Neural cell (in vitro differentiated cells): Measurements from ENCODE around the gene AEN. TPM values are rescaled to one million over a fixed set of nuclear protein-coding genes. Genes with fewer than 3 reads are reported as not detected.

Experiments
- H2AFZ ChIP-seq: fragments of 200-600, 300-800 bp; sonication (generic), shearing (Covaris generic); 2 replicates; pipeline ENCODE4 v1.6.0; 2014; ENCODE audit warnings: low read depth, mild to moderate bottlenecking, antibody characterized with exemption, low read length, moderate library complexity
- H3F3A ChIP-seq: fragments of 200-600 bp; shearing (Covaris generic); 2 replicates; pipeline ENCODE4 v1.6.1; 2016; ENCODE audit warnings: mild to moderate bottlenecking, moderate library complexity, mixed read lengths, antibody characterized with exemption, low read length; ENCODE audit not compliant: insufficient read depth, poor library complexity, severe bottlenecking
- H3K27ac ChIP-seq: fragments of 200-600, 300-800 bp; sonication (generic), shearing (Covaris generic); 2 replicates; pipeline ENCODE4 v1.5.1; 2014; ENCODE audit warnings: mild to moderate bottlenecking, low read length, moderate library complexity
- H3K27me3 ChIP-seq: fragments of 300-800, 200-600 bp; sonication (generic), shearing (Covaris generic); 2 replicates; pipeline ENCODE4 v1.6.0; 2014; ENCODE audit warnings: mild to moderate bottlenecking, low read depth, low read length, moderate library complexity; ENCODE audit not compliant: insufficient read depth
- H3K36me3 ChIP-seq: fragments of 300-800, 200-600 bp; sonication (generic), shearing (Covaris generic); 2 replicates; pipeline ENCODE4 v1.5.1; 2014; ENCODE audit warnings: mild to moderate bottlenecking, antibody characterized with exemption, low read length, moderate library complexity; ENCODE audit not compliant: insufficient read depth
- H3K4me2 ChIP-seq: fragments of 300-800, 200-600 bp; sonication (generic), shearing (Covaris generic); 2 replicates; pipeline ENCODE4 v1.6.0; 2014; ENCODE audit warnings: mild to moderate bottlenecking, low read length
- H3K4me3 ChIP-seq: fragments of 300-800, 200-600 bp; sonication (generic), shearing (Covaris generic); 2 replicates; pipeline ENCODE4 v1.5.1; 2014; ENCODE audit warnings: mild to moderate bottlenecking, low read length, moderate library complexity
- H3K79me2 ChIP-seq: fragments of 200-600 bp; shearing (Covaris generic); replicated peaks from 2 replicates; pipeline ENCODE4 v1.6.0; 2014; ENCODE audit warnings: mild to moderate bottlenecking, low read length, moderate library complexity; ENCODE audit not compliant: insufficient read depth
- H3K9ac ChIP-seq: fragments of 300-800, 200-600 bp; sonication (generic), shearing (Covaris generic); 2 replicates; pipeline ENCODE4 v1.6.1; 2016; ENCODE audit warnings: mild to moderate bottlenecking, low read length, mixed read lengths
- H3K9me2 ChIP-seq: fragments of 200-600 bp; shearing (Covaris generic); 2 replicates; pipeline ENCODE4 v1.6.1; 2016; ENCODE audit warnings: mild to moderate bottlenecking, low read length, mixed read lengths; ENCODE audit not compliant: insufficient read depth
- H3K9me3 ChIP-seq: fragments of 200-600, 300-800 bp; sonication (generic), shearing (Covaris generic); 2 replicates; pipeline ENCODE4 v1.6.1; 2016; ENCODE audit warnings: mild to moderate bottlenecking, mixed run types, low read length, moderate library complexity, mixed read lengths
- H4K20me1 ChIP-seq: fragments of 200-600 bp; shearing (Covaris generic); 2 replicates; pipeline ENCODE4 v1.6.1; 2016; ENCODE audit warnings: mild to moderate bottlenecking, mixed run types; ENCODE audit not compliant: insufficient read depth
- EP300 ChIP-seq: fragments of 450-650 bp; conservative IDR thresholded peaks from 2 replicates; pipeline ENCODE4 v1.6.1; 2014; ENCODE audit warnings: antibody characterized with exemption, mild to moderate bottlenecking, moderate library complexity; ENCODE audit not compliant: poor library complexity, severe bottlenecking
- EZH2 ChIP-seq: fragments of 200-600, 300-800 bp; shearing (Covaris generic), sonication (generic); IDR thresholded peaks from 2 replicates; pipeline ENCODE4 v1.6.1; 2014; ENCODE audit warnings: antibody characterized with exemption, low read length, borderline replicate concordance, mild to moderate bottlenecking; ENCODE audit not compliant: insufficient read depth, poor library complexity, severe bottlenecking
- MXI1 ChIP-seq: fragments of 450-650 bp; conservative IDR thresholded peaks from 2 replicates; pipeline ENCODE4 v1.6.1; 2014; ENCODE audit warnings: antibody characterized with exemption, mild to moderate bottlenecking; ENCODE audit not compliant: poor library complexity, severe bottlenecking
- POLR2AphosphoS5 ChIP-seq: IDR thresholded peaks from 2 replicates; pipeline ENCODE4 v1.6.1; 2012
- RAD21 ChIP-seq: fragments of 450-650 bp; conservative IDR thresholded peaks from 2 replicates; pipeline ENCODE4 v1.6.1; 2014; ENCODE audit warnings: antibody characterized with exemption, mild to moderate bottlenecking, moderate library complexity
- REST ChIP-seq: IDR thresholded peaks from 2 replicates; pipeline ENCODE4 v1.6.1; 2012; ENCODE audit warnings: borderline replicate concordance
- SMC3 ChIP-seq: fragments of 450-650 bp; conservative IDR thresholded peaks from 2 replicates; pipeline ENCODE4 v1.6.1; 2014; ENCODE audit warnings: antibody characterized with exemption, mild to moderate bottlenecking, moderate library complexity; ENCODE audit not compliant: poor library complexity
- TAF1 ChIP-seq: IDR thresholded peaks from 2 replicates; pipeline ENCODE4 v1.6.1; 2012; ENCODE audit warnings: low read depth
- polyA plus RNA-seq: library from polyadenylated mRNA; depleted of rRNA; stranded (reverse); fragments of >200 nt; gene quantifications from 2 replicates; pipeline ENCODE4 v1.2.3, GENCODE V29; 2014
- TF ChIP-seq, protein P1 (sequence below): fragments of 450-650 bp; IDR thresholded peaks from 2 replicates; pipeline ENCODE4 v1.5.1; 2014; ENCODE audit warnings: antibody characterized with exemption, mild to moderate bottlenecking, moderate library complexity; ENCODE audit not compliant: poor library complexity, severe bottlenecking

The AEN gene
- polyA plus RNA-seq, 1 donor from 2014 or later: 17.2 TPM

DNA sequence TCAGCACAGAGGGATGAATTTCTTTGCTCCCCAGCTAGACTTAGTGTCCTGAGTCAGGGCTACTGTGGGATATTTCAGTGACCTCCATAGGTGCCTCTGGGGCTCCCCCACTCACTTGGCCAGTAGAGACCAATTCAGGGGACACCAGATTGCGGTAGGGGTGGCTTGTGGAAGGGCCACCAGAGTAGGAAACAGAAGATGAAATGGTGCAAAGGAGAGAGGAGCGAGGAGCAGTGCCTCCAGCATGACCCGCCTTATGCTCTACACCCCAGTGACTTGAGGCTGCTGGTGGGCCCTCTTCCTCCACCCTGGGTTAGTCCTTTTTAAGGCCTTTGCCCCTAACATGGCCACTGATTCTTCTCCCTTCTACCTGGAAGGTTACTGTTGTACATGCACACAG lies 2.5 kb downstream of the AEN start:
- TF ChIP-seq, protein P1, sequence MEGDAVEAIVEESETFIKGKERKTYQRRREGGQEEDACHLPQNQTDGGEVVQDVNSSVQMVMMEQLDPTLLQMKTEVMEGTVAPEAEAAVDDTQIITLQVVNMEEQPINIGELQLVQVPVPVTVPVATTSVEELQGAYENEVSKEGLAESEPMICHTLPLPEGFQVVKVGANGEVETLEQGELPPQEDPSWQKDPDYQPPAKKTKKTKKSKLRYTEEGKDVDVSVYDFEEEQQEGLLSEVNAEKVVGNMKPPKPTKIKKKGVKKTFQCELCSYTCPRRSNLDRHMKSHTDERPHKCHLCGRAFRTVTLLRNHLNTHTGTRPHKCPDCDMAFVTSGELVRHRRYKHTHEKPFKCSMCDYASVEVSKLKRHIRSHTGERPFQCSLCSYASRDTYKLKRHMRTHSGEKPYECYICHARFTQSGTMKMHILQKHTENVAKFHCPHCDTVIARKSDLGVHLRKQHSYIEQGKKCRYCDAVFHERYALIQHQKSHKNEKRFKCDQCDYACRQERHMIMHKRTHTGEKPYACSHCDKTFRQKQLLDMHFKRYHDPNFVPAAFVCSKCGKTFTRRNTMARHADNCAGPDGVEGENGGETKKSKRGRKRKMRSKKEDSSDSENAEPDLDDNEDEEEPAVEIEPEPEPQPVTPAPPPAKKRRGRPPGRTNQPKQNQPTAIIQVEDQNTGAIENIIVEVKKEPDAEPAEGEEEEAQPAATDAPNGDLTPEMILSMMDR: no peak
- no peak for TF ChIP-seq MXI1
- TF ChIP-seq TAF1: no peak
- no peak for TF ChIP-seq RAD21
- TF ChIP-seq SMC3: no peak
- TF ChIP-seq REST: no peak
- TF ChIP-seq EP300: no peak
- no peak for TF ChIP-seq EZH2
- no peak for TF ChIP-seq POLR2AphosphoS5
- Histone ChIP-seq H3K27me3 (no peaks in the 10 kb centered on the region), H3K36me3 (no peaks in the 10 kb centered on the region), H3K27ac (no peak overlapping the region), H4K20me1 (no peaks in the 10 kb centered on the region), H3K4me2 (no peak overlapping the region), H3K9ac (no peak overlapping the region), H3K79me2 (peaks cover 57% of the 10 kb centered on the region), H3K4me3 (peak overlapping the region; percentile 92), H3F3A (no peaks in the 10 kb centered on the region), H3K9me2 (no peaks in the 10 kb centered on the region), H3K9me3 (no peaks in the 10 kb centered on the region), H2AFZ (no peak overlapping the region)

GRCh38 chr15:88624156-88624970 lies 3.2 kb downstream of the AEN start:
- no peak overlapping the region for H3K9ac ChIP-seq
- H3K36me3 ChIP-seq: no peaks in the 10 kb centered on the region
- peaks cover 57% of the 10 kb centered on the region for H3K79me2 ChIP-seq
- H2AFZ ChIP-seq: no peak overlapping the region
- H3K4me3 ChIP-seq: no peak overlapping the region
- H3K27ac ChIP-seq: no peak overlapping the region
- no peaks in the 10 kb centered on the region for H3K9me3 ChIP-seq
- no peaks in the 10 kb centered on the region for H4K20me1 ChIP-seq
- H3K9me2 ChIP-seq: no peaks in the 10 kb centered on the region
- no peaks in the 10 kb centered on the region for H3F3A ChIP-seq
- H3K27me3 ChIP-seq: no peaks in the 10 kb centered on the region
- H3K4me2 ChIP-seq: no peak overlapping the region
- peak; percentile 64 for TF ChIP-seq SMC3
- TF ChIP-seq POLR2AphosphoS5: no peak
- peak; percentile 17 for TF ChIP-seq MXI1
- peak; percentile 71 for TF ChIP-seq RAD21
- TF ChIP-seq TAF1: no peak
- TF ChIP-seq REST: no peak
- no peak for TF ChIP-seq EP300
- no peak for TF ChIP-seq EZH2
- TF ChIP-seq, protein P1: peak; percentile 70
